ENCODE measurements around the gene FMN1. TPM values are rescaled to one million over a fixed set of nuclear protein-coding genes. Genes with fewer than 3 reads are reported as not detected.

The FMN1 gene
- total and polyA plus RNA-seq, 2 of the 8 experiments (the other 6 are each of a cell fraction or from before 2014, with no cell fraction given), result 0.27 to 3.7 TPM

DNA sequence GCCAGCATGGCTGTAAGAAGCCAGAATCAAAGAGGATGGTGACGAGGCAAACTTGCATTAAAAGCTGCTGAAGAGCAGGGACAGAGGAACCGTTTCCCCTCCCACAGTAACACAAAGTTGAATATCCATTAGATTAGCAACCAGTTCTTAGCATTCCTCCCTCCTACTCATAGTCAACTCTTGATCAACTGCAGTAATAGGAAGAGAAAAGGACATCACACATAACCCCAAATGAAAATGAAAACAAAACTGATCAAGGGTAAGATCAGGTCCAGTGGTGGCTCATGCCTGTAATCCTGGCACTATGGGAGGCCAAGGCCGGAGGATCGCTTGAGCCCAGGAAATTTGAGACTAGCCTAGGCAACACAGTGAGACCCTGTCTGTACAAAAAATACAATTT is 311.6 kb downstream of the FMN1 start:
- Histone ChIP-seq H2BK15ac (ENCODE audit: low read length) (no peak overlapping the region), H3K23ac (ENCODE audit: insufficient read length) (no peak overlapping the region), H3K18ac (ENCODE audit: extremely low read depth, low read length) (no peak overlapping the region), H3K14ac (ENCODE audit: insufficient read length) (no peak overlapping the region), H4K20me1 (replicated peaks in 1 of 2; ENCODE audit: control insufficient read depth in 1 of 2, insufficient read depth in 2 of 2, low read length in 2 of 2) (no peaks in the 10 kb centered on the region), H3K9ac (replicated peaks in 1 of 4; ENCODE audit: extremely low read depth in 1 of 4, low read depth in 3 of 4, low read length in 3 of 4) (no peak overlapping the region), H3K56ac (replicated peaks; ENCODE audit: insufficient read length, low read depth, low read length) (no peak overlapping the region), H3K36me3 (ENCODE audit: control insufficient read depth in 2 of 4, insufficient read depth in 4 of 4, low read length in 3 of 4) (no peaks in the 10 kb centered on the region), H2AFZ (ENCODE audit: low read length) (no peak overlapping the region), H3K27ac (ENCODE audit: low read depth, low read length) (no peak overlapping the region), H3K4ac (replicated peaks; ENCODE audit: insufficient read length, low read depth, low read length) (no peak overlapping the region), H3K9me3 (ENCODE audit: insufficient read depth in 2 of 2, low read depth in 1 of 2, low read length in 1 of 2) (no peaks in the 10 kb centered on the region), H2BK12ac (ENCODE audit: low read depth, low read length) (no peak overlapping the region), H3K27me3 (replicated peaks in 1 of 4; ENCODE audit: control insufficient read depth in 3 of 4, extremely low read depth in 1 of 4, insufficient read depth in 3 of 4, low read length in 3 of 4) (no peaks in the 10 kb centered on the region), H3K79me2 (ENCODE audit: control insufficient read depth in 1 of 2, insufficient read depth in 2 of 2, low read length in 2 of 2) (no peaks in the 10 kb centered on the region), H3K79me1 (ENCODE audit: low read depth, low read length) (no peaks in the 10 kb centered on the region), H2AK5ac (ENCODE audit: low read depth, low read length) (no peak overlapping the region), H4K91ac (replicated peaks; ENCODE audit: insufficient read length, low read length) (no peak overlapping the region), H2BK20ac (ENCODE audit: low read length) (no peak overlapping the region), H3K4me3 (ENCODE audit: extremely low read depth in 1 of 4, insufficient read depth in 2 of 4, low read depth in 3 of 4, low read length in 4 of 4) (no peak overlapping the region), H2BK5ac (ENCODE audit: low read depth, low read length) (no peak overlapping the region), H2BK120ac (replicated peaks; ENCODE audit: low read depth, low read length) (no peak overlapping the region), H4K5ac (ENCODE audit: insufficient read length, low read depth, low read length) (no peak overlapping the region), H4K8ac (ENCODE audit: extremely low read depth, insufficient read depth, low read length) (no peak overlapping the region), H3K4me2 (ENCODE audit: insufficient read depth in 1 of 2, low read depth in 2 of 2, low read length in 2 of 2) (no peak overlapping the region), H3K4me1 (replicated peaks in 1 of 4; ENCODE audit: control insufficient read depth in 3 of 4, insufficient read depth in 4 of 4, low read length in 3 of 4) (peaks cover 0 to 4% (median 0%) of the 10 kb centered on the region in 4 experiments; a peak in 2 of 7 replicates), H3K23me2 (ENCODE audit: low read depth, low read length) (no peaks in the 10 kb centered on the region; the same call in 1 of the 2 replicates)
- FAIRE-seq (no peak), DNase-seq (ENCODE audit: low read depth in 1 of 2, low spot score in 2 of 2) (no peak)
- WGBS, 2 experiments (ENCODE audit: extremely low coverage in 1 of 2, insufficient coverage in 1 of 2, insufficient read length in 1 of 2, insufficient replicate concordance in 2 of 2, low coverage in 1 of 2, low lambda C conversion rate in 2 of 2, missing lambda C conversion rate in 1 of 2), result 84% methylated on average over 4 of the region's 4 CpGs; no CpG with 5 or more reads in 1 of the 2 experiments
- ChIA-PET CTCF (ENCODE audit: partially characterized antibody) (interaction anchor here (0.6 to 1.8 kb wide), 9 partner anchors 10 to 73 kb away, joined by 3 to 7 read pairs (median 3); no protein-coding TSS in a partner anchor), POLR2A (ENCODE audit: partially characterized antibody) (no interaction called here)
- TF ChIP-seq TBP (IDR thresholded peaks at IDR 0.05; ENCODE audit: low read depth, low read length) (no peak), SRF (IDR thresholded peaks at IDR 0.05; ENCODE audit: low read depth, low read length) (no peak), FOSL1 (IDR thresholded peaks at IDR 0.05; ENCODE audit: insufficient read depth, low read depth, low read length) (no peak), EZH2 (IDR thresholded peaks at IDR 0.05; ENCODE audit: low read depth, low read length, severe bottlenecking) (no peak)
- TF ChIP-seq, protein P1, sequence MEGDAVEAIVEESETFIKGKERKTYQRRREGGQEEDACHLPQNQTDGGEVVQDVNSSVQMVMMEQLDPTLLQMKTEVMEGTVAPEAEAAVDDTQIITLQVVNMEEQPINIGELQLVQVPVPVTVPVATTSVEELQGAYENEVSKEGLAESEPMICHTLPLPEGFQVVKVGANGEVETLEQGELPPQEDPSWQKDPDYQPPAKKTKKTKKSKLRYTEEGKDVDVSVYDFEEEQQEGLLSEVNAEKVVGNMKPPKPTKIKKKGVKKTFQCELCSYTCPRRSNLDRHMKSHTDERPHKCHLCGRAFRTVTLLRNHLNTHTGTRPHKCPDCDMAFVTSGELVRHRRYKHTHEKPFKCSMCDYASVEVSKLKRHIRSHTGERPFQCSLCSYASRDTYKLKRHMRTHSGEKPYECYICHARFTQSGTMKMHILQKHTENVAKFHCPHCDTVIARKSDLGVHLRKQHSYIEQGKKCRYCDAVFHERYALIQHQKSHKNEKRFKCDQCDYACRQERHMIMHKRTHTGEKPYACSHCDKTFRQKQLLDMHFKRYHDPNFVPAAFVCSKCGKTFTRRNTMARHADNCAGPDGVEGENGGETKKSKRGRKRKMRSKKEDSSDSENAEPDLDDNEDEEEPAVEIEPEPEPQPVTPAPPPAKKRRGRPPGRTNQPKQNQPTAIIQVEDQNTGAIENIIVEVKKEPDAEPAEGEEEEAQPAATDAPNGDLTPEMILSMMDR (IDR thresholded peaks at IDR 0.05; ENCODE audit: control extremely low read depth in 1 of 3, insufficient read depth in 1 of 3, low read depth in 1 of 3, low read length in 3 of 3), result no peak
